Raji (cell line): ENCODE data around the gene SUPT5H.

Experiments
- POLR2A ChIP-seq: IDR thresholded peaks from 2 replicates; pipeline ENCODE4 v1.6.1; 2011; ENCODE audit warnings: low read depth, low read length, control low read depth; ENCODE audit not compliant: insufficient read depth

SUPT5H gene

DNA sequence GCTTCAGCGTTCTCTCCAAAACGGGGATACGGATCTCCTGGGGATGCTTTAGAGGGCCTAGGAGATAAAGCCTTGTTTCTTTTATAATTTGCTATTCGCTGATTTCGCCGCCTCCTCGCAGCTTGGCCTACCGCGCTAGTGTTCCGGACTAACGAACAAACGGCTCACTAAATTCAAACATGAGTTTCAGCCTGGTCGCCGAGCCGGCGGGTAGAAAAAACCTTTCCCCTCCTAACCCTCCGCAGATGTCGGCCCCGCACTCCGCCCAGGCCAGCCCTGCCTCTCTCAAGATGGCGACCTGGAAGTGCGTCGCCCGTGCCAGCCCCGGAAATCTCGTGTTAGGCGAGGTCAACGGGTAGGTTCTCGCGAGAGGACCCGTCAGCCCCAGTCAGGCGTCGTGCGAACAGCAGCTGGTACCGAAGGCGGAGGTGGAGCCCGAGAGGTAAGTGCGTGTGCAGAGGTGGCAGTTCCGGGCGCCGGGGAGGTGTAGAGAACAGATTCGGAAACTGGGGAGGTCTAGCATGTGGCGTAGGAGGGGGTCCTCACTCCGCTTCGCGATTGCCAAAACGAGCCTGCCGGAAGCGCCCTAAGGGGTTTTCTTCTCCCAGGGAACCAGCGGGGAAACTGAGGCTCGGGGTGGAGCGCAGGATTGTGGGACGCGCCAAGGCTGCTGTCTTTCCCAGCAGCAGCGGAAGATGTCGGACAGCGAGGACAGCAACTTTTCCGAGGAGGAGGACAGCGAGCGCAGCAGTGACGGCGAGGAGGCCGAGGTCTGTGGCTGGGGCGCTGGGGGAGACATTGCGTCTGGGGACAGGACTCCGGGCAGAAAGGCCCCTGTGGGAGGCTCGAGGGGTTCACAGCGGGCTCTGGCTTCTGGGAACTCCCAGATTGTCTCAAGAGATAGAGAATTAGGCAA lies at the start of gene SUPT5H:
Gene SUPT5H, plus strand, starts transcription at position 387 of the 916 bp plus-strand sequence. Its CDS starts 309 bp downstream, at position 696.
- TF ChIP-seq POLR2A, result peak; percentile 95

DNA sequence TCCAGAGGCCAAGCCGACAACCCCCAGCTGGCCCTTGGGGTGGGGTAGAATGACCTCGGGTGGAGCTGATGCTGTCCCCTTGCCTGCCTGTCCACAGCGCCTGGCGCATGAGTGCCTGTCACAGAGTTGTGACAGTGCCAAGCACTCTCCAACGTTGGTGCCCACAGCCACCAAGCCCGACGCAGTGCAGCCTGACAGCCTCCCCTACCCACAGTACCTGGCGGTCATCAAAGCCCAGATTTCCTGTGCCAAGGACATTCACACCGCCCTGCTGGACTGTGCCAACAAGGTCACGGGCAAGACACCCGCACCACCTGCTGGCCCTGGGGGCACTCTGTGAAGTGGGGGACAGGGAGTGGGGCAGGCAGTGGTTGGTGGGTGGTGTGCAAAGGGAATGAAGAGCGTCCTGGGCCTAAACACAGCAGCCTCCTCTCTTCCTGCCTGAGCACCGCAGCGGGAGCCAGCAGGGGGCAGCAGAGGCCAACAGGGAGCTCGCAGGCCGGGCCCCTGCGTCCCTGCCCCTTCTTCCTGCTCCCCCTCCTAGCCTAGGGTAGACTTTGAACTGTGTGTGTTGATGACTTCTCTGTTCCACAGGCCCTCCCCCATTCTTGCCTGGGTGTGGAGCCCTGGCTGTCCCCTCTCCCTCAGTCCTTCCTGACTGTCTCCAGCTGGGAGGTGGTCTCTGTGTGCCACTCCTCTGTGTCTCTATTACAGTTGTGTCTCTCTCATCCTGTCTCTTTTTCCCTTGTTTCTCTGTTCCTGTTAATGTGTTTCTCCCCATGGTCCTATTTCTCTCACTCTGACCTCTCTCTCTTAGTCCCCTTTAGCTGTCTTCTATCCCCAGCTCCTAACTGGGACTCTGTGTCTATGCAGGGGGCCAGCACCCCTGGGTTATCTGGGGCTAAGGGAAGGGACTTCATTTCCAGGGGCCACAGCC lies 47.8 kb upstream of the SUPT5H start:
- peak; percentile 48; the same call in 1 of the 2 replicates for TF ChIP-seq POLR2A

GRCh38 chr19:39398297-39398864 lies 47.0 kb upstream of the SUPT5H start:
- no peak for TF ChIP-seq POLR2A

- no peak for TF ChIP-seq POLR2A
These were observed 45.7 kb upstream of the SUPT5H start for GRCh38 chr19:39399668-39400050.

DNA sequence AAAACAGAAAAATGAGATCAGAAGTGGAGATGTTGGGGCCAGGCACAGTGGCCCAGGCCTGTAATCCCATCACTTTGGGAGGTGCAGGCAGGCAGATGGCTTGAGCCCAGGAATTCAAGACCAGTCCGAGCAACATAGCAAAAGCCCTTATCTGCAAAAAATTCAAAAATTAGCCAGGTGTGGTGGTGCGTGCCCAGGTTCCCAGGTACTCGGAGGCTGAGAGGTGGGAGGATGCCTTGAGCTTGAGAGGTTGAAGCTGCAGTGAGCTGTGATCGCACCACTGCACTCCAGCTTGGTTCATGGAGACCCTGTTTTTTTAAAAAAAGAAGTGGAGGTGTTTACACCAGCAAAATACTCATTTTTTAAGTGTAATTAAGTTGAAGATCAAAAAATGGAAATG lies 45.3 kb upstream of the SUPT5H start:
- TF ChIP-seq POLR2A, result 0 out of 2 replicates have a peak, but pooled peaks have one; percentile 13

- no peak for TF ChIP-seq POLR2A
These were observed 44.3 kb upstream of the SUPT5H start for GRCh38 chr19:39401070-39401548.

DNA sequence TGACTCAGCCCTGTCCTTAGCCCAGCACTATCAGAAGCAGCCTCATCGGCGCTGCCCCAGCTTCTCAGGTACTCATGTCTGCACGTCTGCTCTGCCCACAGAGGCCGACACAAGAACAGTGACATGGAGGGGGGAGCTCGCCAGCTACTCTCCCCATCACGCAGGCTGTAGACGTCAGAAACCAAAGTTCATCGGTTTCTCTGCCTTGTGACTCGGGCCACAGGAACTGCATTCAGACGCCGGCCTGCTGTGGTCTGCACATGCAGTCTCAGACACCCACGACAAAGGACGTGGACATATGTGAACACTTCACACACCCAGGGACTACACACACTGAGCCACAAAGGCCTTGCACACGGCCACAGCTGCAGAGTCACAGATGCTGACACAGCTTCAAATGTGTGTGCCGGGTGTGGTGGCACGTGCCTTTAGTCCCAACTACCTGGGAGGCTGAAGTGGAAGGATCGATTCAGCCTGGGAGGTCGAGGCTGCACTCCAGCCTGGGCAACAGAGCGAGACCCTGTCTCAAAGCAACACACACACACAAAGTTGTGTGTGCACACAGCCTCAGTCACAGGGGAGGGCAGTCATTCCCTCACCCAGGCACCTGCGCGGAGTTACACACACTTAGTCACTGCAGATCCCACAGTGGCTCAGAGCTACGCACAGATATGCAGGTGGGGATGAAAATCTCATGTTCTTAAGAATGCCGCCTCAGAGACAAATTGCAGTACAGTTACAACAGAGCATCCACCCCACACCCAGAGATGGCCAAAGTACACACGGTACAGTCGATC lies 43.6 kb upstream of the SUPT5H start:
- no peak for TF ChIP-seq POLR2A

- TF ChIP-seq POLR2A, result peak; percentile 71
These were observed 42.8 kb upstream of the SUPT5H start for GRCh38 chr19:39402346-39403300.

DNA sequence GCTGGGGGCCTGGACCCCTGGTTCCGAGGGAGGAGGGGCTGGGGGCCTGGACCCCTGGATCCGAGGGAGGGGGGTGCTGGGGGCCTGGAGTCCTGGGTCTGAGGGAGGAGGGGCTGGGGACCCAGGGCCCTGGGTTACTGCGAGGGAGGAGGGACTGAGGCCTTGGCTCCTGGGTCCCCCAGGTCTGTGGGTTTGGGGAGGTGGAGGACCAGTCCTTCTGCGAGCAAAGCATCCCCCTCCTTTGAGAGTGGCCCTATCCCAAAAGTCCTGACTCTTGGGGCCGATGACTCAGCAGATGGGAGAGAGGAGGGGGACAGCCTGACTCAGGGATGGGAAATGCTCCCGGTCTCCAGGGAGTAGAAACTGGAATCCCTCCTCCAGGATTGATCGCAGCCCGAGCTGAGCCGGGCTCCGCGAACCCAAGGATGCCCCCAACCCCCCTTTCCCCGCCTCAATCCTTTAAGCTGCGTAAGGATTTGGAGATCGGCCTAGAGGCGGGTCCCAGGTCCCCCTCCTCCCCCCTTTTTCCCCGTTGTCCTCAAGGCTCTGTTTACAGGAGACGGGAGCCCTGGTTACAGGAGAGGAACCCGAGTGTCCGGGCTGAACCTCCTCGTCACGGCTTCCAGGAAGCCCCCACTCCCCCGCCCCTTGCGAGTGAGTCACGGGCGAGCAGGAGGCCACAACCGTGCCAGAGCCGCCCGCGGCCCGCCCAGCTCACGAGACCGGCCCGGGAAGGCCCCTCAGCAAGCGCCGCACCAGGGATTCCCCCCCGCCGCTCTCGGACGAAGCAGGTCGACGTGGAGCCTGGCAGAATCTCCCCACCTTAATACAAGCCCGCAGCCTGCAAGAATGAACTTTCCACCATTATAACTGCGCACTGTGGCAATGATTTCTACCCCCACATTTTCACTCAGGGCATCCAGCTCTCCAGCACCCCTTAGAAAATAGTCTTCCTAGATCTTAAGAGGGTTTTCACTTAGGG lies 41.8 kb upstream of the SUPT5H start:
- no peak for TF ChIP-seq POLR2A

GRCh38 chr19:39405261-39405957 lies 40.0 kb upstream of the SUPT5H start:
- TF ChIP-seq POLR2A, result no peak

- TF ChIP-seq POLR2A, result no peak
These were observed 39.3 kb upstream of the SUPT5H start for GRCh38 chr19:39405958-39406655.
